Measurements from ENCODE around the gene OLA1. TPM values are rescaled to one million over a fixed set of nuclear protein-coding genes. Genes with fewer than 3 reads are reported as not detected.

OLA1 gene
- total and polyA plus RNA-seq, 9 of the 15 experiments (the other 6 are each of a cell fraction or from before 2014, with no cell fraction given), result 208 to 353 (median 225) TPM

DNA sequence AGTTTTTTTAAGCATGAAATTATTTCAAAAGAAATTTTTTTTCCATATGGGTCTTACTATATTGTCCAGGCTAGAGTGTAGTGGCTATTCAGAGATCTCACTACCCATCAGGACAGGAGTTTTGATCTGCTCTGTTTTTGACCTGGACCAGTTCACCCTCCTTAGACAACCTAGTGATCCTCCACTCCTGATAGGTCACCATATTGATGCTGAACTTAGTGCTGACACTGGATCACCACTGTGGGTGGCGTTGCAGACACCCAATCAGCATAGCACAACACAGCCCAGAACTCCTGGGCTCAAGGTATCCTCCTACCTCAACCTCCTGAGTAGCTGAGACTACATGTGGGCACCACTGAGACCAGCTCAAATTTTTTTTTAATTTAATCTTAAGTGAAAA is 8.2 kb downstream of the OLA1 start:
- Histone ChIP-seq H2AFZ (ENCODE audit: low read depth, low read length) (no peak overlapping the region), H4K20me1 (replicated peaks; ENCODE audit: control insufficient read depth, insufficient read depth, low read length) (peaks cover 17% of the 10 kb centered on the region), H3K4me2 (ENCODE audit: insufficient read depth, low read length) (no peak overlapping the region), H3K9ac (ENCODE audit: insufficient read depth in 1 of 2, low read depth in 2 of 2, low read length in 2 of 2) (peak overlapping the region in 1 of 2 experiments; percentile 56; a peak in 1 of 4 replicates), H3K9me3 (replicated peaks; ENCODE audit: control insufficient read depth, insufficient read depth, low read depth, low read length) (no peaks in the 10 kb centered on the region), H3K79me2 (ENCODE audit: control insufficient read depth, insufficient read depth, low read length) (peaks cover 99% of the 10 kb centered on the region), H3K4me1 (replicated peaks in 1 of 2; ENCODE audit: control insufficient read depth in 2 of 2, insufficient read depth in 2 of 2, low read length in 2 of 2) (no peaks in the 10 kb centered on the region; a peak in 1 of 5 replicates), H3K27ac (ENCODE audit: extremely low read depth, low read depth, low read length) (no peak overlapping the region), H3K27me3 (ENCODE audit: control insufficient read depth in 2 of 2, insufficient read depth in 2 of 2, low read length in 2 of 2) (no peaks in the 10 kb centered on the region), H3K4me3 (no peak overlapping the region), H3K9me1 (ENCODE audit: control insufficient read depth, insufficient read depth, low read length) (no peaks in the 10 kb centered on the region), H3K36me3 (ENCODE audit: control insufficient read depth, insufficient read depth, low read length) (peaks cover 66% of the 10 kb centered on the region)
- intact Hi-C loops (cut with micrococcal nuclease) (loop anchor here (10.0 kb wide), 1 partner anchor 275 kb away; the partner anchor contains the start of gene SP3), in situ Hi-C loops (cut with MboI) (no loop called here)
- TF ChIP-seq ZNF175 (CRISPR knock-in tag; IDR thresholded peaks at IDR 0.05; ENCODE audit: low read depth), result no peak
- no peak for DNase-seq (ENCODE audit: extremely low read depth in 1 of 4, low spot score in 3 of 4)
- ChIA-PET CTCF (ENCODE audit: low intra/inter-chr PET ratio) (no interaction called here), POLR2A (interaction anchor here (1.0 to 2.2 kb wide), 4 partner anchors 9 to 20 kb away, joined by 3 to 8 read pairs (median 3); partner anchors contain the start of gene OLA1)
- ATAC-seq, result peak; percentile 62
- 94% methylated on average over 1 of the region's 1 CpG for WGBS (ENCODE audit: insufficient coverage, low coverage, missing lambda C conversion rate)
- no TSS peak for BruUV-seq (replicated peaks)
- FAIRE-seq, result no peak

DNA sequence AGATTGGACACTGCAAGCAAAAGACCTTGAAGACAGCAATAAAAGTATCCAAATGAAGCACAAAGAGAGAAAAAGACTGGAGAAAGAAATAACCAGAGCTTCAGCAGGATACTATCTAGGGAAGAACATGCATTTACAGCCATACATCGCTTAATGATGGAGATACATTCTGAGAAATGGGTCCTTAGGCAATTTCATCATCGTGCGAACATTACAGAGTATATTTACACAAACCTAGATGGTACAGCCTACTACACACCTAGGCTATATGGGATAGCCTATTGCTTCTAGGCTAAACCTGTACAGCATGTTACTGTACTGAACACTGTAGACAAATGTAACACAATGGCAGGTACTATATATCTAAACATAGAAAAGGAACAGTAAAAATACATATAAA is 11.9 kb downstream of the OLA1 start:
- no peak overlapping the region for H2AFZ ChIP-seq (ENCODE audit: low read depth, low read length)
- peaks cover 0 to 6% of the 10 kb centered on the region in 2 experiments; a peak in 2 of 5 replicates for H3K4me1 ChIP-seq (replicated peaks in 1 of 2; ENCODE audit: control insufficient read depth in 2 of 2, insufficient read depth in 2 of 2, low read length in 2 of 2)
- ATAC-seq (peak; percentile 27), FAIRE-seq (no peak), DNase-seq (ENCODE audit: extremely low read depth in 1 of 4, low spot score in 3 of 4) (no peak)
- no peaks in the 10 kb centered on the region for H3K9me3 ChIP-seq (replicated peaks; ENCODE audit: control insufficient read depth, insufficient read depth, low read depth, low read length)
- 76% methylated on average over 3 of the region's 3 CpGs for WGBS (ENCODE audit: insufficient coverage, low coverage, missing lambda C conversion rate)
- no TSS peak for BruUV-seq (replicated peaks)
- H3K27ac ChIP-seq (ENCODE audit: extremely low read depth, low read depth, low read length), result no peak overlapping the region
- intact Hi-C loops (cut with micrococcal nuclease), result no loop called here
- H3K36me3 ChIP-seq (ENCODE audit: control insufficient read depth, insufficient read depth, low read length), result peaks cover 38% of the 10 kb centered on the region; the same call in 2 of the 3 replicates
- no peaks in the 10 kb centered on the region for H3K27me3 ChIP-seq (ENCODE audit: control insufficient read depth in 2 of 2, insufficient read depth in 2 of 2, low read length in 2 of 2)
- no peak overlapping the region for H3K9ac ChIP-seq (ENCODE audit: insufficient read depth in 1 of 2, low read depth in 2 of 2, low read length in 2 of 2)
- no peak overlapping the region for H3K4me2 ChIP-seq (ENCODE audit: insufficient read depth, low read length)
- peaks cover 100% of the 10 kb centered on the region for H3K79me2 ChIP-seq (ENCODE audit: control insufficient read depth, insufficient read depth, low read length)
- ChIA-PET CTCF (ENCODE audit: low intra/inter-chr PET ratio) (no interaction called here), POLR2A (interaction anchor here (1.0 to 2.0 kb wide), 3 partner anchors 12 to 28 kb away, joined by 4 to 5 read pairs (median 5); no protein-coding TSS in a partner anchor)
- H3K4me3 ChIP-seq, result no peak overlapping the region
- in situ Hi-C loops (cut with MboI), result no loop called here
- TF ChIP-seq, protein P1, sequence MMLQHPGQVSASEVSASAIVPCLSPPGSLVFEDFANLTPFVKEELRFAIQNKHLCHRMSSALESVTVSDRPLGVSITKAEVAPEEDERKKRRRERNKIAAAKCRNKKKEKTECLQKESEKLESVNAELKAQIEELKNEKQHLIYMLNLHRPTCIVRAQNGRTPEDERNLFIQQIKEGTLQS (IDR thresholded peaks at IDR 0.05), result peak; percentile 44; the same call in 1 of the 2 replicates
- TF ChIP-seq, protein P1 (CRISPR knock-in tag; conservative IDR thresholded peaks at IDR 0.05), result no peak
- TF ChIP-seq, protein P2, sequence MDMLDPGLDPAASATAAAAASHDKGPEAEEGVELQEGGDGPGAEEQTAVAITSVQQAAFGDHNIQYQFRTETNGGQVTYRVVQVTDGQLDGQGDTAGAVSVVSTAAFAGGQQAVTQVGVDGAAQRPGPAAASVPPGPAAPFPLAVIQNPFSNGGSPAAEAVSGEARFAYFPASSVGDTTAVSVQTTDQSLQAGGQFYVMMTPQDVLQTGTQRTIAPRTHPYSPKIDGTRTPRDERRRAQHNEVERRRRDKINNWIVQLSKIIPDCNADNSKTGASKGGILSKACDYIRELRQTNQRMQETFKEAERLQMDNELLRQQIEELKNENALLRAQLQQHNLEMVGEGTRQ (CRISPR knock-in tag; IDR thresholded peaks at IDR 0.05), result no peak
- TF ChIP-seq, protein P3, sequence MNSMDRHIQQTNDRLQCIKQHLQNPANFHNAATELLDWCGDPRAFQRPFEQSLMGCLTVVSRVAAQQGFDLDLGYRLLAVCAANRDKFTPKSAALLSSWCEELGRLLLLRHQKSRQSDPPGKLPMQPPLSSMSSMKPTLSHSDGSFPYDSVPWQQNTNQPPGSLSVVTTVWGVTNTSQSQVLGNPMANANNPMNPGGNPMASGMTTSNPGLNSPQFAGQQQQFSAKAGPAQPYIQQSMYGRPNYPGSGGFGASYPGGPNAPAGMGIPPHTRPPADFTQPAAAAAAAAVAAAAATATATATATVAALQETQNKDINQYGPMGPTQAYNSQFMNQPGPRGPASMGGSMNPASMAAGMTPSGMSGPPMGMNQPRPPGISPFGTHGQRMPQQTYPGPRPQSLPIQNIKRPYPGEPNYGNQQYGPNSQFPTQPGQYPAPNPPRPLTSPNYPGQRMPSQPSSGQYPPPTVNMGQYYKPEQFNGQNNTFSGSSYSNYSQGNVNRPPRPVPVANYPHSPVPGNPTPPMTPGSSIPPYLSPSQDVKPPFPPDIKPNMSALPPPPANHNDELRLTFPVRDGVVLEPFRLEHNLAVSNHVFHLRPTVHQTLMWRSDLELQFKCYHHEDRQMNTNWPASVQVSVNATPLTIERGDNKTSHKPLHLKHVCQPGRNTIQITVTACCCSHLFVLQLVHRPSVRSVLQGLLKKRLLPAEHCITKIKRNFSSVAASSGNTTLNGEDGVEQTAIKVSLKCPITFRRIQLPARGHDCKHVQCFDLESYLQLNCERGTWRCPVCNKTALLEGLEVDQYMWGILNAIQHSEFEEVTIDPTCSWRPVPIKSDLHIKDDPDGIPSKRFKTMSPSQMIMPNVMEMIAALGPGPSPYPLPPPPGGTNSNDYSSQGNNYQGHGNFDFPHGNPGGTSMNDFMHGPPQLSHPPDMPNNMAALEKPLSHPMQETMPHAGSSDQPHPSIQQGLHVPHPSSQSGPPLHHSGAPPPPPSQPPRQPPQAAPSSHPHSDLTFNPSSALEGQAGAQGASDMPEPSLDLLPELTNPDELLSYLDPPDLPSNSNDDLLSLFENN (IDR thresholded peaks at IDR 0.05; ENCODE audit: low read depth in 2 of 2, low read length in 2 of 2), result no peak
- no peak for TF ChIP-seq ZNF184 (CRISPR knock-in tag; IDR thresholded peaks at IDR 0.05)
- peaks cover 14% of the 10 kb centered on the region for H4K20me1 ChIP-seq (replicated peaks; ENCODE audit: control insufficient read depth, insufficient read depth, low read length)
- H3K9me1 ChIP-seq (ENCODE audit: control insufficient read depth, insufficient read depth, low read length), result no peaks in the 10 kb centered on the region

Measured in K562 (cell line).